ENCODE results near the gene SCT. TPM values are rescaled to one million over a fixed set of nuclear protein-coding genes. Genes with fewer than 3 reads are reported as not detected.

Gene SCT
- total and polyA plus RNA-seq, 2 experiments from 2014 or later: 2.6 TPM; not detected in 1

GRCh38 chr11:625636-626268 lies 1.2 kb downstream of the SCT start:
- Histone ChIP-seq H3K27ac (ENCODE audit: low read depth) (no peak overlapping the region), H2AFZ (no peak overlapping the region), H3F3A (replicated peaks; ENCODE audit: low read depth) (0 out of 2 replicates have a peak, but pooled peaks cover 9% of the 10 kb centered on the region), H3K79me2 (replicated peaks; ENCODE audit: insufficient read depth) (no peaks in the 10 kb centered on the region), H3K36me3 (ENCODE audit: insufficient read depth) (no peaks in the 10 kb centered on the region), H3K4me2 (no peak overlapping the region), H3K4me1 (ENCODE audit: insufficient read depth) (peaks cover 4% of the 10 kb centered on the region; the same call in 1 of the 2 replicates), H4K20me1 (replicated peaks; ENCODE audit: insufficient read depth) (no peaks in the 10 kb centered on the region), H3K9me2 (ENCODE audit: insufficient read depth) (no peaks in the 10 kb centered on the region), H3K4me3 (no peak overlapping the region), H3K27me3 (ENCODE audit: insufficient read depth) (peaks cover 24% of the 10 kb centered on the region)
- Mint-ChIP-seq H3K27me3 (ENCODE audit: insufficient read depth, low read depth, poor library complexity) (peaks cover 32% of the 10 kb centered on the region), H3K9me3 (peaks cover 15% of the 10 kb centered on the region), H3K27ac (no peak overlapping the region), H3K36me3 (ENCODE audit: low read depth) (peaks cover 3% of the 10 kb centered on the region; the same call in 1 of the 3 replicates), H3K4me1 (peaks cover 21% of the 10 kb centered on the region), H3K4me3 (no peak overlapping the region)
- ATAC-seq (peak; percentile 10), DNase-seq (ENCODE audit: low spot score) (no peak)
- TF ChIP-seq CREB1 (CRISPR knock-in tag; IDR thresholded peaks at IDR 0.05; ENCODE audit: low read depth): no peak
- TF ChIP-seq REST (IDR thresholded peaks at IDR 0.05; ENCODE audit: unreplicated experiment): no peak
- TF ChIP-seq CTCF (conservative IDR thresholded peaks at IDR 0.05; ENCODE audit: low read depth in 2 of 2): no peak
- TF ChIP-seq EZH2 (IDR thresholded peaks at IDR 0.05; ENCODE audit: low read depth, unreplicated experiment): no peak
- TF ChIP-seq JUNB (IDR thresholded peaks at IDR 0.05; ENCODE audit: unreplicated experiment): no peak
- no peak for TF ChIP-seq EZH2phosphoT487 (IDR thresholded peaks at IDR 0.05; ENCODE audit: unreplicated experiment)
- TF ChIP-seq STAT1 (IDR thresholded peaks at IDR 0.05; ENCODE audit: unreplicated experiment): no peak
- no peak for TF ChIP-seq ETS1 (IDR thresholded peaks at IDR 0.05)

Data from GM23338 (cell line).